Activated B cell treated with CpG ODN at 0.5 μM for 24 hours (primary cell): ENCODE measurements around the gene CCNF. TPM values are rescaled to one million over a fixed set of nuclear protein-coding genes. Genes with fewer than 3 reads are reported as not detected.
A peak's percentile ranks its signal among the peaks of the same experiment; 100 is the strongest.
"Not testable (repeated sequence)": the region's sequence is repeated elsewhere in the genome, so short reads cannot be mapped to it uniquely, and the experiment has no call there.

ENCODE experiments used
- ATAC-seq: fragments of 200-7000 bp; cut with Tn5 transposase; one replicate; pipeline ENCODE4 v1.10.0; 2021; ENCODE audit warnings: low read depth, mild to moderate bottlenecking, moderate library complexity
- CTCF ChIA-PET: fragments of 350-600 bp; sonication (Branson Sonifier 250); formaldehyde crosslinking; loops from one replicate; lab custom pipeline; 2021; ENCODE audit warnings: antibody characterized with exemption; lab: Charles Lee
- POLR2A ChIA-PET: fragments of 350-600 bp; sonication (Branson Sonifier 250); formaldehyde crosslinking; loops from one replicate; lab custom pipeline; 2021; ENCODE audit warnings: antibody characterized with exemption; lab: Charles Lee
- DNase-seq: peaks from one replicate; pipeline ENCODE4 v3.0.0; 2022
- H3K27ac Mint-ChIP-seq: one replicate; pipeline ENCODE4 v1.8.0; 2020; ENCODE audit warnings: mixed read lengths
- H3K27me3 Mint-ChIP-seq: one replicate; pipeline ENCODE4 v1.8.0; 2021; ENCODE audit warnings: mixed read lengths
- H3K36me3 Mint-ChIP-seq: one replicate; pipeline ENCODE4 v1.8.0; 2021; ENCODE audit warnings: low read depth, mixed read lengths
- H3K4me1 Mint-ChIP-seq: one replicate; pipeline ENCODE4 v1.8.0; 2021; ENCODE audit warnings: mixed read lengths
- H3K4me3 Mint-ChIP-seq: one replicate; pipeline ENCODE4 v1.8.0; 2020; ENCODE audit warnings: mild to moderate bottlenecking, mixed read lengths
- H3K9me3 Mint-ChIP-seq: one replicate; pipeline ENCODE4 v1.8.0; 2020; ENCODE audit warnings: mixed read lengths
- CTCF ChIP-seq: fragments of 200-600 bp; IDR thresholded peaks from one replicate; pipeline ENCODE4 v1.8.0; 2022; ENCODE audit warnings: antibody characterized with exemption, mild to moderate bottlenecking
- intact Hi-C: fragments of 100-400 bp; cut with micrococcal nuclease; formaldehyde crosslinking; loops from one replicate; pipeline ENCODE4 v1.15.1; 2024
- total RNA-seq: library from RNA; stranded (reverse); gene quantifications from 2 replicates; pipeline ENCODE4 v1.2.3, GENCODE V29; 2022

CCNF gene
- total RNA-seq, 1 donor from 2014 or later = 5.5 TPM

GRCh38 chr16:2475413-2476344 lies 46.4 kb downstream of the CCNF start:
- Mint-ChIP-seq H3K36me3 (no peaks in the 10 kb centered on the region), H3K4me3 (peak overlapping the region; percentile 64), H3K9me3 (no peaks in the 10 kb centered on the region), H3K4me1 (peaks cover 18% of the 10 kb centered on the region), H3K27ac (no peak overlapping the region), H3K27me3 (peaks cover 4% of the 10 kb centered on the region)
- intact Hi-C loops = loop anchor here (1.0 to 2.0 kb wide), 2 partner anchors 47 to 135 kb away; partner anchors contain the start of genes ABCA3 and CCNF
- ChIA-PET CTCF (interaction anchor here (0.9 to 1.4 kb wide), 2 partner anchors 12 to 46 kb away, joined by 3 read pairs; no protein-coding TSS in a partner anchor), POLR2A (interaction anchor here (0.7 to 2.3 kb wide), 11 partner anchors 11 to 511 kb away, joined by 3 to 18 read pairs (median 5); partner anchors contain the start of genes AMDHD2, PGP, RPS2 and TEDC2)
- ATAC-seq (peak; percentile 41), DNase-seq (no peak)
- no peak for TF ChIP-seq CTCF

GRCh38 chr16:2476345-2476720 lies 47.1 kb downstream of the CCNF start:
- H3K9me3 Mint-ChIP-seq = no peaks in the 10 kb centered on the region
- ChIA-PET CTCF (no interaction called here), POLR2A (no interaction called here)
- ATAC-seq (no peak), DNase-seq (no peak)
- intact Hi-C loops = no loop called here
- H3K4me3 Mint-ChIP-seq = peak overlapping the region; percentile 61
- peaks cover 4% of the 10 kb centered on the region for H3K27me3 Mint-ChIP-seq
- H3K36me3 Mint-ChIP-seq = no peaks in the 10 kb centered on the region
- no peak for TF ChIP-seq CTCF
- peak overlapping the region; percentile 12 for H3K27ac Mint-ChIP-seq
- peaks cover 18% of the 10 kb centered on the region for H3K4me1 Mint-ChIP-seq

GRCh38 chr16:2476741-2477140 lies 47.5 kb downstream of the CCNF start:
- ChIA-PET POLR2A (no interaction called here), CTCF (no interaction called here)
- ATAC-seq = no peak
- DNase-seq = no peak
- no peak for TF ChIP-seq CTCF
- H3K4me3 Mint-ChIP-seq = peak overlapping the region; percentile 61
- no peaks in the 10 kb centered on the region for H3K9me3 Mint-ChIP-seq
- no peaks in the 10 kb centered on the region for H3K36me3 Mint-ChIP-seq
- intact Hi-C loops = no loop called here
- peak overlapping the region; percentile 12 for H3K27ac Mint-ChIP-seq
- H3K27me3 Mint-ChIP-seq = peaks cover 4% of the 10 kb centered on the region
- H3K4me1 Mint-ChIP-seq = peaks cover 18% of the 10 kb centered on the region

- H3K27ac Mint-ChIP-seq = peak overlapping the region; percentile 11
- no peaks in the 10 kb centered on the region for H3K9me3 Mint-ChIP-seq
- DNase-seq (no peak), ATAC-seq (no peak)
- H3K4me1 Mint-ChIP-seq = peaks cover 17% of the 10 kb centered on the region
- peaks cover 4% of the 10 kb centered on the region for H3K27me3 Mint-ChIP-seq
- CTCF ChIA-PET = no interaction called here
- H3K36me3 Mint-ChIP-seq = no peaks in the 10 kb centered on the region
- TF ChIP-seq CTCF = no peak
- intact Hi-C loops = no loop called here
- no peak overlapping the region for H3K4me3 Mint-ChIP-seq
- POLR2A ChIA-PET = interaction anchor here (1.1 kb wide), 1 partner anchor 18 kb away, joined by 3 read pairs; the partner anchor contains the start of gene TEDC2
These were observed 48.1 kb downstream of the CCNF start for GRCh38 chr16:2477327-2477726.

GRCh38 chr16:2478279-2478678 lies 49.0 kb downstream of the CCNF start:
- Mint-ChIP-seq H3K9me3 (no peaks in the 10 kb centered on the region), H3K4me3 (no peak overlapping the region), H3K36me3 (no peaks in the 10 kb centered on the region), H3K27me3 (no peaks in the 10 kb centered on the region), H3K27ac (no peak overlapping the region), H3K4me1 (peaks cover 12% of the 10 kb centered on the region)
- DNase-seq = no peak
- no peak for ATAC-seq
- no peak for TF ChIP-seq CTCF
- POLR2A ChIA-PET = interaction anchor here (0.6 to 1.1 kb wide), 2 partner anchors 19 to 547 kb away, joined by 3 to 5 read pairs; partner anchors contain the start of gene TEDC2
- intact Hi-C loops = no loop called here
- CTCF ChIA-PET = no interaction called here

GRCh38 chr16:2479996-2480395 lies 50.7 kb downstream of the CCNF start:
- ATAC-seq, CTCF ChIA-PET, H3K4me3 Mint-ChIP-seq, intact Hi-C loops, DNase-seq, POLR2A ChIA-PET, H3K9me3 Mint-ChIP-seq, H3K36me3 Mint-ChIP-seq, H3K27ac Mint-ChIP-seq, H3K27me3 Mint-ChIP-seq: not testable (repeated sequence)
- H3K4me1 Mint-ChIP-seq = peaks cover 10% of the 10 kb centered on the region
